ENCODE data around the gene MTARC1. TPM values are rescaled to one million over a fixed set of nuclear protein-coding genes. Genes with fewer than 3 reads are reported as not detected.

Gene MTARC1
- total RNA-seq, 1 experiment from 2014 or later: 26.5 TPM

- RAD21 ChIA-PET (ENCODE audit: low non-redundant PET in 1 of 2, low total read pairs in 2 of 2, uncharacterized antibody in 2 of 2, unreplicated experiment in 2 of 2): no interaction called here
- intact Hi-C loops (cut with micrococcal nuclease): no loop called here
- DNase-seq (ENCODE audit: low read depth, low spot score): no peak
Observed at GRCh38 chr1:220791956-220792355, 5.2 kb downstream of the MTARC1 start.

GRCh38 chr1:220796530-220796929 is 9.8 kb downstream of the MTARC1 start:
- ChIA-PET RAD21 (ENCODE audit: low non-redundant PET in 1 of 2, low total read pairs in 2 of 2, uncharacterized antibody in 2 of 2, unreplicated experiment in 2 of 2) (no interaction called here), POLR2A (no interaction called here), CTCF (no interaction called here)
- Histone ChIP-seq H3K9me3 (ENCODE audit: control insufficient read depth in 1 of 2, insufficient read depth in 1 of 2, low read depth in 1 of 2, low read length in 2 of 2) (no peaks in the 10 kb centered on the region), H3K4me3 (replicated peaks in 1 of 2; ENCODE audit: low read depth in 1 of 2, low read length in 2 of 2) (no peak overlapping the region), H3K36me3 (ENCODE audit: control insufficient read depth in 1 of 2, insufficient read depth in 2 of 2, low read length in 2 of 2) (peaks cover 0 to 4% of the 10 kb centered on the region in 2 experiments; a peak in 1 of 4 replicates), H4K20me1 (ENCODE audit: insufficient read depth) (no peaks in the 10 kb centered on the region), H2AFZ (ENCODE audit: low read depth, low read length, poor library complexity, severe bottlenecking) (no peak overlapping the region), H3K9me2 (ENCODE audit: insufficient read depth) (no peaks in the 10 kb centered on the region), H3K79me2 (ENCODE audit: insufficient read depth, low read length) (no peaks in the 10 kb centered on the region), H3K27me3 (ENCODE audit: insufficient read depth, low read length) (no peaks in the 10 kb centered on the region), H3K4me1 (ENCODE audit: control insufficient read depth in 1 of 2, insufficient read depth in 2 of 2, low read length in 2 of 2) (no peaks in the 10 kb centered on the region), H3K27ac (ENCODE audit: low read depth, low read length) (no peak overlapping the region), H3K4me2 (ENCODE audit: low read length) (no peak overlapping the region), H3K9ac (ENCODE audit: low read length) (no peak overlapping the region)
- no TSS peak for BruUV-seq (replicated peaks)
- ATAC-seq: no peak
- DNase-seq (ENCODE audit: low read depth, low spot score): no peak
- no peak for TF ChIP-seq EZH2 (IDR thresholded peaks at IDR 0.05)
- TF ChIP-seq POLR2AphosphoS5 (IDR thresholded peaks at IDR 0.05; ENCODE audit: low read depth, low read length): no peak
- no peak for TF ChIP-seq SRF (IDR thresholded peaks at IDR 0.05; ENCODE audit: low read depth)
- TF ChIP-seq EZH2phosphoT487 (IDR thresholded peaks at IDR 0.05; ENCODE audit: borderline replicate concordance): no peak
- no peak for TF ChIP-seq YY1 (IDR thresholded peaks at IDR 0.05; ENCODE audit: extremely low read depth, insufficient replicate concordance, low read depth, low read length)
- no peak for TF ChIP-seq MAX (IDR thresholded peaks at IDR 0.05)
- no peak for TF ChIP-seq ZFX (IDR thresholded peaks at IDR 0.05)
- no peak for TF ChIP-seq SP1 (IDR thresholded peaks at IDR 0.05; ENCODE audit: low read depth)
- TF ChIP-seq EGR1 (IDR thresholded peaks at IDR 0.05; ENCODE audit: low read depth): no peak
- TF ChIP-seq CBX3 (IDR thresholded peaks at IDR 0.05; ENCODE audit: low read depth): no peak
- no peak for TF ChIP-seq ATF3 (IDR thresholded peaks at IDR 0.05)
- no peak for TF ChIP-seq SIN3A (IDR thresholded peaks at IDR 0.05; ENCODE audit: low read depth)
- TF ChIP-seq ZBTB33 (IDR thresholded peaks at IDR 0.05; ENCODE audit: extremely low read depth, insufficient replicate concordance, low read length): no peak
- intact Hi-C loops (cut with micrococcal nuclease): no loop called here

More at GRCh38 chr1:220791956-220792355, 5.2 kb downstream of the MTARC1 start:
- no peak for ATAC-seq
- BruUV-seq (replicated peaks): no TSS peak
- H3K27ac ChIP-seq (ENCODE audit: low read depth, low read length): no peak overlapping the region
- ChIA-PET CTCF (no interaction called here), POLR2A (no interaction called here)
- no peaks in the 10 kb centered on the region for H3K9me2 ChIP-seq (ENCODE audit: insufficient read depth)
- no peaks in the 10 kb centered on the region for H4K20me1 ChIP-seq (ENCODE audit: insufficient read depth)
- H3K4me2 ChIP-seq (ENCODE audit: low read length): no peak overlapping the region
- no peaks in the 10 kb centered on the region for H3K9me3 ChIP-seq (ENCODE audit: control insufficient read depth in 1 of 2, insufficient read depth in 1 of 2, low read depth in 1 of 2, low read length in 2 of 2)
- H3K9ac ChIP-seq (ENCODE audit: low read length): no peak overlapping the region
- no peak overlapping the region for H3K4me3 ChIP-seq (replicated peaks in 1 of 2; ENCODE audit: low read depth in 1 of 2, low read length in 2 of 2)
- no peaks in the 10 kb centered on the region for H3K27me3 ChIP-seq (ENCODE audit: insufficient read depth, low read length)
- H3K79me2 ChIP-seq (ENCODE audit: insufficient read depth, low read length): peaks cover 13% of the 10 kb centered on the region
- peaks cover 9 to 17% of the 10 kb centered on the region in 2 experiments for H3K4me1 ChIP-seq (ENCODE audit: control insufficient read depth in 1 of 2, insufficient read depth in 2 of 2, low read length in 2 of 2)
- no peaks in the 10 kb centered on the region for H3K36me3 ChIP-seq (ENCODE audit: control insufficient read depth in 1 of 2, insufficient read depth in 2 of 2, low read length in 2 of 2)
- TF ChIP-seq ATF3 (IDR thresholded peaks at IDR 0.05): no peak
- H2AFZ ChIP-seq (ENCODE audit: low read depth, low read length, poor library complexity, severe bottlenecking): no peak overlapping the region
